ENCODE results near the gene MIOX. TPM values are rescaled to one million over a fixed set of nuclear protein-coding genes. Genes with fewer than 3 reads are reported as not detected.

MIOX gene
- polyA plus RNA-seq, 1 donor from 2014 or later, result not detected

- no peaks in the 10 kb centered on the region for H3K79me2 ChIP-seq (replicated peaks; ENCODE audit: insufficient read depth, low read length)
- H3K36me3 ChIP-seq (ENCODE audit: insufficient read depth, low read length), result no peaks in the 10 kb centered on the region
- H3K9ac ChIP-seq (ENCODE audit: low read length), result no peak overlapping the region
- no peak overlapping the region for H2AFZ ChIP-seq (ENCODE audit: low read depth, low read length)
- H3K9me3 ChIP-seq (ENCODE audit: low read length), result no peaks in the 10 kb centered on the region
- peaks cover 15% of the 10 kb centered on the region for H3K27me3 ChIP-seq (ENCODE audit: insufficient read depth, low read depth, low read length)
- H3K27ac ChIP-seq (ENCODE audit: low read length), result no peak overlapping the region
- H3K4me3 ChIP-seq (ENCODE audit: low read length), result no peak overlapping the region
- no peaks in the 10 kb centered on the region for H4K20me1 ChIP-seq (ENCODE audit: insufficient read depth)
- H3F3A ChIP-seq (ENCODE audit: insufficient read depth, low read length, poor library complexity, severe bottlenecking), result no peaks in the 10 kb centered on the region
- TF ChIP-seq RAD21 (conservative IDR thresholded peaks at IDR 0.05), result no peak
- no peak for TF ChIP-seq TAF1 (IDR thresholded peaks at IDR 0.05; ENCODE audit: low read depth)
- TF ChIP-seq, protein P1, sequence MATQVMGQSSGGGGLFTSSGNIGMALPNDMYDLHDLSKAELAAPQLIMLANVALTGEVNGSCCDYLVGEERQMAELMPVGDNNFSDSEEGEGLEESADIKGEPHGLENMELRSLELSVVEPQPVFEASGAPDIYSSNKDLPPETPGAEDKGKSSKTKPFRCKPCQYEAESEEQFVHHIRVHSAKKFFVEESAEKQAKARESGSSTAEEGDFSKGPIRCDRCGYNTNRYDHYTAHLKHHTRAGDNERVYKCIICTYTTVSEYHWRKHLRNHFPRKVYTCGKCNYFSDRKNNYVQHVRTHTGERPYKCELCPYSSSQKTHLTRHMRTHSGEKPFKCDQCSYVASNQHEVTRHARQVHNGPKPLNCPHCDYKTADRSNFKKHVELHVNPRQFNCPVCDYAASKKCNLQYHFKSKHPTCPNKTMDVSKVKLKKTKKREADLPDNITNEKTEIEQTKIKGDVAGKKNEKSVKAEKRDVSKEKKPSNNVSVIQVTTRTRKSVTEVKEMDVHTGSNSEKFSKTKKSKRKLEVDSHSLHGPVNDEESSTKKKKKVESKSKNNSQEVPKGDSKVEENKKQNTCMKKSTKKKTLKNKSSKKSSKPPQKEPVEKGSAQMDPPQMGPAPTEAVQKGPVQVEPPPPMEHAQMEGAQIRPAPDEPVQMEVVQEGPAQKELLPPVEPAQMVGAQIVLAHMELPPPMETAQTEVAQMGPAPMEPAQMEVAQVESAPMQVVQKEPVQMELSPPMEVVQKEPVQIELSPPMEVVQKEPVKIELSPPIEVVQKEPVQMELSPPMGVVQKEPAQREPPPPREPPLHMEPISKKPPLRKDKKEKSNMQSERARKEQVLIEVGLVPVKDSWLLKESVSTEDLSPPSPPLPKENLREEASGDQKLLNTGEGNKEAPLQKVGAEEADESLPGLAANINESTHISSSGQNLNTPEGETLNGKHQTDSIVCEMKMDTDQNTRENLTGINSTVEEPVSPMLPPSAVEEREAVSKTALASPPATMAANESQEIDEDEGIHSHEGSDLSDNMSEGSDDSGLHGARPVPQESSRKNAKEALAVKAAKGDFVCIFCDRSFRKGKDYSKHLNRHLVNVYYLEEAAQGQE (IDR thresholded peaks at IDR 0.05; ENCODE audit: borderline replicate concordance), result no peak
- no peak for TF ChIP-seq SMC3 (conservative IDR thresholded peaks at IDR 0.05; ENCODE audit: poor library complexity)
- no peak for TF ChIP-seq POLR2AphosphoS5 (IDR thresholded peaks at IDR 0.05)
- no peak for TF ChIP-seq EP300 (conservative IDR thresholded peaks at IDR 0.05; ENCODE audit: poor library complexity, severe bottlenecking)
- no peak for TF ChIP-seq EZH2 (IDR thresholded peaks at IDR 0.05; ENCODE audit: borderline replicate concordance, insufficient read depth, low read length, poor library complexity, severe bottlenecking)
- TF ChIP-seq MXI1 (conservative IDR thresholded peaks at IDR 0.05; ENCODE audit: poor library complexity, severe bottlenecking), result no peak
- no peak for TF ChIP-seq CTCF (IDR thresholded peaks at IDR 0.05; ENCODE audit: poor library complexity, severe bottlenecking)
- H3K9me2 ChIP-seq (ENCODE audit: insufficient read depth, low read length), result no peaks in the 10 kb centered on the region
- H3K4me2 ChIP-seq (ENCODE audit: low read length), result no peak overlapping the region
These were observed 49.6 kb downstream of the MIOX start for GRCh38 chr22:50536226-50536625.

- Histone ChIP-seq H3K27me3 (ENCODE audit: insufficient read depth, low read depth, low read length) (no peaks in the 10 kb centered on the region), H3K4me2 (ENCODE audit: low read length) (no peak overlapping the region), H3K27ac (ENCODE audit: low read length) (no peak overlapping the region), H3K4me3 (ENCODE audit: low read length) (no peak overlapping the region), H3K79me2 (replicated peaks; ENCODE audit: insufficient read depth, low read length) (no peaks in the 10 kb centered on the region), H4K20me1 (ENCODE audit: insufficient read depth) (no peaks in the 10 kb centered on the region), H3F3A (ENCODE audit: insufficient read depth, low read length, poor library complexity, severe bottlenecking) (no peaks in the 10 kb centered on the region), H3K9ac (ENCODE audit: low read length) (no peak overlapping the region), H3K36me3 (ENCODE audit: insufficient read depth, low read length) (no peaks in the 10 kb centered on the region), H3K9me3 (ENCODE audit: low read length) (no peaks in the 10 kb centered on the region), H2AFZ (ENCODE audit: low read depth, low read length) (no peak overlapping the region), H3K9me2 (ENCODE audit: insufficient read depth, low read length) (no peaks in the 10 kb centered on the region)
- TF ChIP-seq SMC3 (conservative IDR thresholded peaks at IDR 0.05; ENCODE audit: poor library complexity) (no peak), EZH2 (IDR thresholded peaks at IDR 0.05; ENCODE audit: borderline replicate concordance, insufficient read depth, low read length, poor library complexity, severe bottlenecking) (no peak), TAF1 (IDR thresholded peaks at IDR 0.05; ENCODE audit: low read depth) (no peak), CTCF (IDR thresholded peaks at IDR 0.05; ENCODE audit: poor library complexity, severe bottlenecking) (no peak), MXI1 (conservative IDR thresholded peaks at IDR 0.05; ENCODE audit: poor library complexity, severe bottlenecking) (no peak), EP300 (conservative IDR thresholded peaks at IDR 0.05; ENCODE audit: poor library complexity, severe bottlenecking) (no peak), POLR2AphosphoS5 (IDR thresholded peaks at IDR 0.05) (no peak), RAD21 (conservative IDR thresholded peaks at IDR 0.05) (no peak)
- TF ChIP-seq, protein P1 (IDR thresholded peaks at IDR 0.05; ENCODE audit: borderline replicate concordance), result no peak
These were observed 51.1 kb downstream of the MIOX start for GRCh38 chr22:50537765-50538164.
